Measurements from ENCODE around the gene HDAC2.

HDAC2 gene

DNA sequence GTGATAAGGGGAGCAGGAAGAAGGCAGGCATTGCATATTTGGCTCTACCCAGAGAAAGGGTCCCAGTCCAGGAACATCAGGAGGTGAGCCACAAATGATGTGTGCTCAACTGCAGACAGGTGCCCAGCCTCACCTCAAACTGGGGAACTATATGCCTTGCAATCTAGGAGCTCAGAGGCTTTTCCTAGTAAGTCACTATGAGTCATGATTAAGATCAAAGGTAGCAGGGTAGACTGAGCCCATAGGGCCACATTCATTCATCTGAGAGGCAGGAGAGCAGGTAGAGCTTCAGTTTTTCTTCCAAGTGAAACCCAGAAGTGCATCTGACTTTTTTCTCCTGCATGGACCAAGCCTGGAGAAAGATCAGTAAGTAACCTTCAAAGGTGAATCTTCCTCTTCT is 82.5 kb downstream of the HDAC2 start:
- H3K9ac ChIP-seq (ENCODE audit: low read depth, low read length): no peak overlapping the region
- no peaks in the 10 kb centered on the region for H3K4me1 ChIP-seq (ENCODE audit: insufficient read depth, low read length)
- TF ChIP-seq, protein P1, sequence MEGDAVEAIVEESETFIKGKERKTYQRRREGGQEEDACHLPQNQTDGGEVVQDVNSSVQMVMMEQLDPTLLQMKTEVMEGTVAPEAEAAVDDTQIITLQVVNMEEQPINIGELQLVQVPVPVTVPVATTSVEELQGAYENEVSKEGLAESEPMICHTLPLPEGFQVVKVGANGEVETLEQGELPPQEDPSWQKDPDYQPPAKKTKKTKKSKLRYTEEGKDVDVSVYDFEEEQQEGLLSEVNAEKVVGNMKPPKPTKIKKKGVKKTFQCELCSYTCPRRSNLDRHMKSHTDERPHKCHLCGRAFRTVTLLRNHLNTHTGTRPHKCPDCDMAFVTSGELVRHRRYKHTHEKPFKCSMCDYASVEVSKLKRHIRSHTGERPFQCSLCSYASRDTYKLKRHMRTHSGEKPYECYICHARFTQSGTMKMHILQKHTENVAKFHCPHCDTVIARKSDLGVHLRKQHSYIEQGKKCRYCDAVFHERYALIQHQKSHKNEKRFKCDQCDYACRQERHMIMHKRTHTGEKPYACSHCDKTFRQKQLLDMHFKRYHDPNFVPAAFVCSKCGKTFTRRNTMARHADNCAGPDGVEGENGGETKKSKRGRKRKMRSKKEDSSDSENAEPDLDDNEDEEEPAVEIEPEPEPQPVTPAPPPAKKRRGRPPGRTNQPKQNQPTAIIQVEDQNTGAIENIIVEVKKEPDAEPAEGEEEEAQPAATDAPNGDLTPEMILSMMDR (IDR thresholded peaks at IDR 0.05; ENCODE audit: borderline replicate concordance, extremely low read depth, low read length, poor library complexity, severe bottlenecking): no peak
- no peak for TF ChIP-seq EZH2 (IDR thresholded peaks at IDR 0.05; ENCODE audit: borderline replicate concordance, low read depth, low read length, severe bottlenecking)
- no peaks in the 10 kb centered on the region for H3K79me2 ChIP-seq (ENCODE audit: insufficient read depth, low read length)
- no peak overlapping the region for H2AFZ ChIP-seq (ENCODE audit: low read depth, low read length)
- peak; percentile 60; the same call in 2 of the 3 replicates for ATAC-seq (ENCODE audit: insufficient read depth, low read depth)
- H3K27ac ChIP-seq (ENCODE audit: low read length): no peak overlapping the region
- H3K36me3 ChIP-seq (ENCODE audit: insufficient read depth, low read length): no peaks in the 10 kb centered on the region
- peak; percentile 8 for DNase-seq
- no peak overlapping the region for H3K4me3 ChIP-seq (ENCODE audit: low read depth in 1 of 2, low read length in 2 of 2)
- no peaks in the 10 kb centered on the region for H4K20me1 ChIP-seq (ENCODE audit: insufficient read depth, low read length)
- H3K4me2 ChIP-seq (ENCODE audit: insufficient read depth, low read length): no peak overlapping the region
- H3K27me3 ChIP-seq (ENCODE audit: insufficient read depth, low read length, poor library complexity): no peaks in the 10 kb centered on the region
- H3K9me3 ChIP-seq (ENCODE audit: insufficient read depth, low read length, severe bottlenecking): no peaks in the 10 kb centered on the region

DNA sequence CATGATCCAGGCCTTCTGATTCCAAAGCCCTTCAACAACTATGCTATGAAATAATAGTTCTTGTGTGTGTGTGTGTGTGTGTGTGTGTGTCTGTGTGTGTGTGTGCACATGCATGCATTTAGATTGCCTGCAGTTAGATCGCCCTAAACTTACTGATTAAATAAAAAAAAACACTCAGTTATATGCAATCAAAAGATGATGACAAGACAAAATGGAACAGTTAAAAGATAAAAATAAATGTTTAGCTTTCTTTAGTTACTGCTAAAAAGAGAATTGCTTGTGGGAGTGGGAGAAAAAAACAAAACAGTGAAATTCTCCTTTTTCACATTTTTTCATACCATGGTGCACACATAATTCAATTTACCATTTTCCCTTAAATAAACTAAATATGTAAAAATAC is 84.4 kb downstream of the HDAC2 start:
- Histone ChIP-seq H3K4me2 (ENCODE audit: insufficient read depth, low read length) (no peak overlapping the region), H3K79me2 (ENCODE audit: insufficient read depth, low read length) (no peaks in the 10 kb centered on the region), H3K36me3 (ENCODE audit: insufficient read depth, low read length) (no peaks in the 10 kb centered on the region), H3K9me3 (ENCODE audit: insufficient read depth, low read length, severe bottlenecking) (no peaks in the 10 kb centered on the region), H3K9ac (ENCODE audit: low read depth, low read length) (no peak overlapping the region), H3K27me3 (ENCODE audit: insufficient read depth, low read length, poor library complexity) (no peaks in the 10 kb centered on the region), H2AFZ (ENCODE audit: low read depth, low read length) (no peak overlapping the region), H4K20me1 (ENCODE audit: insufficient read depth, low read length) (no peaks in the 10 kb centered on the region), H3K27ac (ENCODE audit: low read length) (no peak overlapping the region), H3K4me1 (ENCODE audit: insufficient read depth, low read length) (no peaks in the 10 kb centered on the region), H3K4me3 (ENCODE audit: low read depth in 1 of 2, low read length in 2 of 2) (no peak overlapping the region)
- ATAC-seq (ENCODE audit: insufficient read depth, low read depth) (no peak), DNase-seq (no peak)
- TF ChIP-seq EZH2 (IDR thresholded peaks at IDR 0.05; ENCODE audit: borderline replicate concordance, low read depth, low read length, severe bottlenecking): no peak
- TF ChIP-seq, protein P1 (IDR thresholded peaks at IDR 0.05; ENCODE audit: borderline replicate concordance, extremely low read depth, low read length, poor library complexity, severe bottlenecking): no peak

DNA sequence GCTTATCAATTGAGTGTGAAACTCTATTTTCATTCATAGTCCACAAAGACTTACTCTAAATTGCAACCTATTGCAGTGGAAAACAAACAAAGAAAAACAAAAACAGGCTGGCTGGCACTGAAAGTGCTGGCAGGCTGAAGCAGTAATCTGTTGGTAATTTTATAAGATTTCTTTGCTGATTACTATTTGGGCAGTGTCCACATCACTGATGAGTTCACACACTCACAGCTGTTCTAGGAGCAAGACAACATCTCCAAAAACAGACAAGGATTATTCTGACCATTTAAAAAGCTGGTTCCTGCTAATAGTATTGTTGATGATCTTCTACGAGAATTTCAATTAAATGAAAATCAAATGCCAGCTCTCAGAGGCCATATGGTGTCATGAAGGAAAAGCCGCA is 86.9 kb downstream of the HDAC2 start:
- H3K4me1 ChIP-seq (ENCODE audit: insufficient read depth, low read length): no peaks in the 10 kb centered on the region
- no peak for ATAC-seq (ENCODE audit: insufficient read depth, low read depth)
- H3K27me3 ChIP-seq (ENCODE audit: insufficient read depth, low read length, poor library complexity): no peaks in the 10 kb centered on the region
- H4K20me1 ChIP-seq (ENCODE audit: insufficient read depth, low read length): no peaks in the 10 kb centered on the region
- no peak overlapping the region for H3K4me2 ChIP-seq (ENCODE audit: insufficient read depth, low read length)
- H3K9ac ChIP-seq (ENCODE audit: low read depth, low read length): no peak overlapping the region
- no peaks in the 10 kb centered on the region for H3K9me3 ChIP-seq (ENCODE audit: insufficient read depth, low read length, severe bottlenecking)
- no peak for DNase-seq
- H3K4me3 ChIP-seq (ENCODE audit: low read depth in 1 of 2, low read length in 2 of 2): no peak overlapping the region
- H3K36me3 ChIP-seq (ENCODE audit: insufficient read depth, low read length): no peaks in the 10 kb centered on the region
- H3K27ac ChIP-seq (ENCODE audit: low read length): no peak overlapping the region
- no peak for TF ChIP-seq EZH2 (IDR thresholded peaks at IDR 0.05; ENCODE audit: borderline replicate concordance, low read depth, low read length, severe bottlenecking)
- TF ChIP-seq, protein P1 (IDR thresholded peaks at IDR 0.05; ENCODE audit: borderline replicate concordance, extremely low read depth, low read length, poor library complexity, severe bottlenecking): no peak
- no peaks in the 10 kb centered on the region for H3K79me2 ChIP-seq (ENCODE audit: insufficient read depth, low read length)
- no peak overlapping the region for H2AFZ ChIP-seq (ENCODE audit: low read depth, low read length)

Measured in DND-41 (cell line).